ENCODE measurements around the gene DOK6. TPM values are rescaled to one million over a fixed set of nuclear protein-coding genes. Genes with fewer than 3 reads are reported as not detected.

DOK6 gene
- total and polyA plus RNA-seq, 2 donors (not counting 1 experiment from before 2014, with no cell fraction given): not detected

- CTCF ChIA-PET: no interaction called here
- Mint-ChIP-seq H3K27me3 (no peaks in the 10 kb centered on the region), H3K27ac (no peak overlapping the region), H3K4me1 (no peaks in the 10 kb centered on the region), H3K4me3 (no peak overlapping the region), H3K9me3 (ENCODE audit: insufficient read depth) (peaks cover 2% of the 10 kb centered on the region)
- no peak for DNase-seq
- TF ChIP-seq EZH2 (IDR thresholded peaks at IDR 0.05; ENCODE audit: borderline replicate concordance, insufficient read depth, low read depth, low read length, poor library complexity, severe bottlenecking) (no peak), CTCF (IDR thresholded peaks at IDR 0.05) (no peak)
- no peak overlapping the region for H3K27ac ChIP-seq (ENCODE audit: low read length in 2 of 2)
- H3K4me1 ChIP-seq (ENCODE audit: control insufficient read depth in 2 of 2, insufficient read depth in 2 of 2, low read length in 2 of 2): no peaks in the 10 kb centered on the region
- no peak overlapping the region for H2AFZ ChIP-seq (ENCODE audit: insufficient read depth, low read depth, low read length, poor library complexity, severe bottlenecking)
- H3K79me2 ChIP-seq (ENCODE audit: control insufficient read depth, insufficient read depth, low read length): no peaks in the 10 kb centered on the region
- peaks cover 0 to 9% (median 0%) of the 10 kb centered on the region in 3 donors for H3K9me3 ChIP-seq (ENCODE audit: control extremely low read depth in 1 of 3, control insufficient read depth in 2 of 3, insufficient read depth in 1 of 3, low read length in 2 of 3)
- no peak overlapping the region for H3K9ac ChIP-seq (ENCODE audit: low read length)
- no peaks in the 10 kb centered on the region for H3K36me3 ChIP-seq (replicated peaks in 1 of 2; ENCODE audit: control extremely low read depth in 1 of 2, control insufficient read depth in 1 of 2, extremely low read depth in 1 of 2, insufficient read depth in 2 of 2, low read length in 1 of 2)
- intact Hi-C loops (cut with micrococcal nuclease): no loop called here
- H4K20me1 ChIP-seq (ENCODE audit: control insufficient read depth, insufficient read depth, low read length, poor library complexity, severe bottlenecking): no peaks in the 10 kb centered on the region
- POLR2A ChIA-PET: no interaction called here
- H3K4me3 ChIP-seq (ENCODE audit: control extremely low read depth in 1 of 5, extremely low read depth in 1 of 5, insufficient read depth in 1 of 5, low read depth in 2 of 5, low read length in 4 of 5): no peak overlapping the region
- no peaks in the 10 kb centered on the region for H3K27me3 ChIP-seq (replicated peaks in 1 of 4; ENCODE audit: control extremely low read depth in 1 of 4, control insufficient read depth in 3 of 4, insufficient read depth in 4 of 4, low read length in 3 of 4)
- 87% methylated on average over 27 of the region's 27 CpGs for WGBS (ENCODE audit: insufficient coverage)
- no peak for ATAC-seq (ENCODE audit: low read depth)
- H3K4me2 ChIP-seq (replicated peaks; ENCODE audit: low read depth, low read length, poor library complexity, severe bottlenecking): no peak overlapping the region
Measured at GRCh38 chr18:69469444-69469919, 68.8 kb downstream of the DOK6 start.

DNA sequence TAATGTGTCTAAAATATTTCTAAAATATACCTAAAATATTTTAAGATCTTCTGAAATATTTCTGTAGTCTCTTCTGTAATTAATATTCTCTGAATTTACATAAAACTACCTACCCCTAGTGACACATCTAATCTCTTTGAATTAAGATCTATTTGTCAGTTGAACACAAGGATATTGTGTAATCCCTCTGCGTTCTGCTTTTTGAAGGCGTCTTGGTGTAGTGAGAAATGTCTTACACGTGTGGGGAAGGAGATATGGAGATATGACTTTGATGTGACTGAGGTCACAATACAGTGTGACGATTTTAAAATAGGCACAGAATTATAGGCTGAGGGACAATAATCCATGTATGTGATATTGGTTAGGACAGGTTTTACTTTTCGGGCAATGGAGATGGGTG, 79.8 kb downstream of the DOK6 start:
- ChIA-PET POLR2A (no interaction called here), CTCF (no interaction called here)
- ATAC-seq (ENCODE audit: low read depth) (no peak), DNase-seq (no peak)
- H3K27me3 Mint-ChIP-seq: no peaks in the 10 kb centered on the region
- H3K27ac ChIP-seq (ENCODE audit: low read length in 2 of 2): no peak overlapping the region
- no peak overlapping the region for H3K4me2 ChIP-seq (replicated peaks; ENCODE audit: low read depth, low read length, poor library complexity, severe bottlenecking)
- no peaks in the 10 kb centered on the region for H3K9me3 ChIP-seq (ENCODE audit: control extremely low read depth in 1 of 3, control insufficient read depth in 2 of 3, insufficient read depth in 1 of 3, low read length in 2 of 3)
- H2AFZ ChIP-seq (ENCODE audit: insufficient read depth, low read depth, low read length, poor library complexity, severe bottlenecking): no peak overlapping the region
- H3K4me1 Mint-ChIP-seq: no peaks in the 10 kb centered on the region
- TF ChIP-seq CTCF (IDR thresholded peaks at IDR 0.05) (no peak), EZH2 (IDR thresholded peaks at IDR 0.05; ENCODE audit: borderline replicate concordance, insufficient read depth, low read depth, low read length, poor library complexity, severe bottlenecking) (no peak)
- intact Hi-C loops (cut with micrococcal nuclease): no loop called here
- H3K4me3 Mint-ChIP-seq: no peak overlapping the region
- no peak overlapping the region for H3K4me3 ChIP-seq (ENCODE audit: control extremely low read depth in 1 of 5, extremely low read depth in 1 of 5, insufficient read depth in 1 of 5, low read depth in 2 of 5, low read length in 4 of 5)
- no peaks in the 10 kb centered on the region for H3K36me3 ChIP-seq (replicated peaks in 1 of 2; ENCODE audit: control extremely low read depth in 1 of 2, control insufficient read depth in 1 of 2, extremely low read depth in 1 of 2, insufficient read depth in 2 of 2, low read length in 1 of 2)
- no peaks in the 10 kb centered on the region for H3K9me3 Mint-ChIP-seq (ENCODE audit: insufficient read depth)
- no peaks in the 10 kb centered on the region for H3K27me3 ChIP-seq (replicated peaks in 1 of 4; ENCODE audit: control extremely low read depth in 1 of 4, control insufficient read depth in 3 of 4, insufficient read depth in 4 of 4, low read length in 3 of 4)
- no peaks in the 10 kb centered on the region for H4K20me1 ChIP-seq (ENCODE audit: control insufficient read depth, insufficient read depth, low read length, poor library complexity, severe bottlenecking)
- no peaks in the 10 kb centered on the region for H3K4me1 ChIP-seq (ENCODE audit: control insufficient read depth in 2 of 2, insufficient read depth in 2 of 2, low read length in 2 of 2)
- no peaks in the 10 kb centered on the region for H3K79me2 ChIP-seq (ENCODE audit: control insufficient read depth, insufficient read depth, low read length)
- H3K27ac Mint-ChIP-seq: no peak overlapping the region
- 66% methylated on average over 4 of the region's 5 CpGs for WGBS (ENCODE audit: insufficient coverage)
- H3K9ac ChIP-seq (ENCODE audit: low read length): no peak overlapping the region

Data from B cell (primary cell).